Esophagus squamous epithelium (tissue), 4 donors: Measurements from ENCODE around the gene ACSS3.

Experiments
- POLR2A ChIP-seq, 4 donors: fragments of 450-650 bp; IDR thresholded peaks; one replicate each; pipeline ENCODE4 v1.6.1; 2017; ENCODE audit warnings: antibody characterized with exemption in 4 of 4, mild to moderate bottlenecking in 4 of 4, moderate library complexity in 3 of 4
- TF ChIP-seq, protein P1 (sequence below), 6 experiments: fragments of 450-650 bp in 4 of 6; fragments of 200-600 bp in 2 of 6; sonication (generic) in 2 of 6; IDR thresholded peaks; one replicate each; pipeline ENCODE4 v1.5.1; 2016 to 2019; ENCODE audit warnings: antibody characterized with exemption in 6 of 6, mild to moderate bottlenecking in 4 of 6, moderate library complexity in 4 of 6

DNA sequence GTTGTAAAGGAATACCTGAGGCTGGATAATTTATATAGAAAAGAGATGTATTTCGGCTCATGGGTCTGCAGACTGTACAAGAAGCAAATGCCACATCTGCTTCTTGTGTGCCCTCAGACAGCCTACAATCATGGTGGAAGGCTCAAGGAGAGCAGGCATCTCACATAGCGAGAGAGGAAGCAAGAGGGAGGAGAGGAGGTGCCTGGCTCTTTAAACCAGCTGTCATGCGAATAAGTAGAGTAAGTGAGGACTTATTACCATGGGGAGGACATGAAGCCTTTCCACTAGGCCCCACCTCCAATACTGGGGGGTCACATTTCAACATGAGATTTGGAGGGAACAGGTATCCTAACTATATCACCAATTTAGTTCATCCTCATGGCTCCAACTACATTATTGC lies 118.7 kb downstream of the ACSS3 start:
- TF ChIP-seq, protein P1, sequence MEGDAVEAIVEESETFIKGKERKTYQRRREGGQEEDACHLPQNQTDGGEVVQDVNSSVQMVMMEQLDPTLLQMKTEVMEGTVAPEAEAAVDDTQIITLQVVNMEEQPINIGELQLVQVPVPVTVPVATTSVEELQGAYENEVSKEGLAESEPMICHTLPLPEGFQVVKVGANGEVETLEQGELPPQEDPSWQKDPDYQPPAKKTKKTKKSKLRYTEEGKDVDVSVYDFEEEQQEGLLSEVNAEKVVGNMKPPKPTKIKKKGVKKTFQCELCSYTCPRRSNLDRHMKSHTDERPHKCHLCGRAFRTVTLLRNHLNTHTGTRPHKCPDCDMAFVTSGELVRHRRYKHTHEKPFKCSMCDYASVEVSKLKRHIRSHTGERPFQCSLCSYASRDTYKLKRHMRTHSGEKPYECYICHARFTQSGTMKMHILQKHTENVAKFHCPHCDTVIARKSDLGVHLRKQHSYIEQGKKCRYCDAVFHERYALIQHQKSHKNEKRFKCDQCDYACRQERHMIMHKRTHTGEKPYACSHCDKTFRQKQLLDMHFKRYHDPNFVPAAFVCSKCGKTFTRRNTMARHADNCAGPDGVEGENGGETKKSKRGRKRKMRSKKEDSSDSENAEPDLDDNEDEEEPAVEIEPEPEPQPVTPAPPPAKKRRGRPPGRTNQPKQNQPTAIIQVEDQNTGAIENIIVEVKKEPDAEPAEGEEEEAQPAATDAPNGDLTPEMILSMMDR (IDR thresholded peaks at IDR 0.05), result no peak
- no peak for TF ChIP-seq POLR2A (IDR thresholded peaks at IDR 0.05)
